Ammon's horn (tissue), 1 donor: ENCODE measurements around the gene ABCA3.

Experiments
- DNase-seq: peaks from one replicate; pipeline ENCODE4 v3.0.0-alpha.2; 2016; ENCODE audit warnings: low spot score

Gene ABCA3

DNA sequence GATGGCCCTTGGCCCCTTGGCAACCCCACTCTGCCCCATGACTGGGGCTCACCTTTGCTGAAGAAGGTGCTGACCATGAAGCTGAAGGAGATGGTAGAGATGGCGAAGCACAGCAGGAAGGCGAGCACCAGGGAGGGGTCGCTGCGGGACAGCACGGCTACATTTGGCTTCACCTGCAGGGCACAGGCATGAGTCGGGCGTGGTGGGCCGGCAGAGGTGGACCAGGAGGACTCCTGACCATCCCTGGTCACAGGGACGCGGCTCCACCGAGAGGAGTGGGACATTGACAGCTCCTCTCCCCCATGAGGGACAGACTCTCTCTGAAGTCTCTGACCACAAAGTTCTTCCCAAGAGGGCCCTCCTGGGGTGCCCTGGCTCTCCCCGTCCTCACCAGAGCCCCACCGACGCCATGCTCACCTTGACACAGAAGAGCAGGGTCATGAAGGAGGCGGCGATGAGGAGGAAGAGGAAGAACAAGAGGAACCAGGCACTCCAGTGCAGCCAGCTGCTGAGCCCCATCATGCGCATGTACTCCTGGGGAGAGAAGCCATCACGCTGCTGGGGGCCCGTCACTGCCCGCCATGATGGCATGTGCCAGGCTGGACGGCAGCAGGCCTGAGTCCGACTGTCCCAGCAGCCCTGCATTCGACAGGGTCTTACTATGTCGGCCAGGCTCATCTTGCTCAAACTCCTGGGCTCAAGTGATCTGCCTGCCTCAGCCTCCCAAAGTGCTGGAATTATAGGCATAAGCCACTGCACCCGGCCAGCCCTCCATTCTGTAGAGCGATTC is 23.1 kb downstream of the ABCA3 start:
- no peak for DNase-seq

- DNase-seq = no peak
Observed at GRCh38 chr16:2308089-2308962, 32.2 kb downstream of the ABCA3 start.

DNA sequence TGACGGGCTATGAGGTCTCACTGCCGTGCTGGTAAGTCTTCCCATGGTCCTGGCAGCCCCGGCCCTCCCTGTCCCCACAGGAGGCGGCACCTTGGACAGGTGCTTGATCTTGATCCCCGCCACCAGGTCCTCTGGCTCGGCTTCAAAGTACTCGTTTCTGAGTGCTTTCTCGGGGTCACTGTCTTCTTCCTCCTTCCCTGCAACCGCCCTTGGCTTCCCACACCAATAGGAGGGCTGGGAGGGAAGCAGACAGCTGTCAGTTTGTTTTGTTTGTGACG is 40.7 kb downstream of the ABCA3 start:
- DNase-seq = no peak

DNA sequence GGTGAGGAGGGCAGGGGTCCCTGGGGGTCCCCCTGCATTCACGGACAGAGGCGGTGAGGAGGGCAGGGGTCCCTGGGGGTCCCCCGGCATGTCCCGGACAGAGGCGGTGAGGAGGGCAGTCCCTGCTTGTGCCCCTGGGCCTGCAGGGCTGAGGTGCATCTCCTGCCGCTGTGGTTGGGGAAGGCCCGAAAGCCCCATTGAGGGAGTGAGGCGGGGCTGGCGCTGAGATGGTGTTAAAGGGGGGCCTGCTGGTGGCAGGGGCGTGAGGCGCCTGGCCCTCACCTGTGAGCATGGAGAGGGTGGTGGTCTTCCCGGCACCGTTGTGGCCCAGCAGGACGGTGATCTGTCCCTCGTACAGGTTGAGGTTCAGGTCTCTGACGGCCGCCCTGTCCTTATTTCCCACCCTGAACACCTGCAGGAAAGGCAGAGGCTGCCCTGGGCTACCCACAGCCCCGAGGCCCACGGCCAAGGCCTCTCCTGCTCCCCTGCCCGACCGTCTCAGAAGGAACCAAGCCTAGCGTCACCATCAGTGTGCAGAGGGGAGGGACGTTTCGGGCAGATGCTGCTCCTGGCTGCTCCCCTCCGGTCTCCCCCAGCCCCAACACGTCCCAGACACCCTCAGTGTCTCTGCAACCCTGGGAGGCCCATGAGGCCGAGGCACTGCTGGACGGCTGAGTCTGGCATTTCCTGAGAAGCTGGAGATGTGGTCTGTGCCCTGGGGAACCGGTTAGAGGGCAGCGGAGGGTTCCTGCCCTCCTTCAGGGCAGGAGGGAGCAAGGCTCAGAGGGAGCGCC is 41.2 kb downstream of the ABCA3 start:
- DNase-seq = no peak

DNA sequence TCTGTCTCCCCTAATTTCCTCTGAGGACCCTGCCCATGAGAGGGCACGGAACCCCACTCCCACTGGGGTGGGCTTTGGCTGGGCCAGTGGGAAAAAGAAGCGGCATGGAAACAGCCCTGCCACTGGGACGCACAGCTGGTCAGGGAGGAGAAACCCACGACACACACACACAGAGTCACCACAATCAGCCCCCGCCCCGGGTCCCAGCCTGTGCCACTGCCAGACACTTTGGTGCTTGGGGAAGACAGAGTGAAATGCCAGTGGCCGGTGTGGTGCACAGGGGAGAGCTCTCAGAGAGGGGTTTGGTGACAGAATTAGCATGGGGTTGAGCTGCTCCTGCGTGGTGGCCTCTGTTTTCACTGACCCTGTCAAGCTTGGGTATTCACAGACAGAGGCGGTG is 41.9 kb downstream of the ABCA3 start:
- DNase-seq = no peak

DNA sequence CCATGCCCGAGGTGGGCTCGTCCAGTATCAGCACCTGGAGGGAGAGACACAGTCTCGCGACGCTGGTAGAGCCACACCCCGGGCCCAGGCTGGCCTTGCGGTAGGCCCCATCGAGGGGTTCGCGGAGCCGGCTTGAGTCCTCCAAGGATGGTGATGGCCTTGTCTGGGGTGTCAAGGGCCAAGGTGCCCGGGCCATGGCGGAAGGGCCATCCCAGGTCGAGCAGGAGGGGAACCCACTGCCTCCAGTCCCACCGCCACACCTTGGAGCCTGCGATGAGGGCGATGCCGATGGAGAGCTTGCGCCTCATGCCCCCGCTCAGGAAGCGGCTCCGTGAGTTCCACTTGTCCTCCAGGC is 43.0 kb downstream of the ABCA3 start:
- no peak for DNase-seq

- no peak for DNase-seq
Observed at GRCh38 chr16:2296661-2297505, 43.6 kb downstream of the ABCA3 start.

- peak; percentile 81 for DNase-seq
Observed at GRCh38 chr16:2295056-2295798, 45.3 kb downstream of the ABCA3 start.

- DNase-seq = no peak
Observed at GRCh38 chr16:2292221-2292620, 48.3 kb downstream of the ABCA3 start.

- no peak for DNase-seq
Observed at GRCh38 chr16:2289282-2289681, 51.2 kb downstream of the ABCA3 start.

GRCh38 chr16:2288726-2289125 is 51.8 kb downstream of the ABCA3 start:
- DNase-seq = no peak

GRCh38 chr16:2287916-2288547 is 52.5 kb downstream of the ABCA3 start:
- no peak for DNase-seq

GRCh38 chr16:2286550-2286949 is 54.0 kb downstream of the ABCA3 start:
- no peak for DNase-seq

DNA sequence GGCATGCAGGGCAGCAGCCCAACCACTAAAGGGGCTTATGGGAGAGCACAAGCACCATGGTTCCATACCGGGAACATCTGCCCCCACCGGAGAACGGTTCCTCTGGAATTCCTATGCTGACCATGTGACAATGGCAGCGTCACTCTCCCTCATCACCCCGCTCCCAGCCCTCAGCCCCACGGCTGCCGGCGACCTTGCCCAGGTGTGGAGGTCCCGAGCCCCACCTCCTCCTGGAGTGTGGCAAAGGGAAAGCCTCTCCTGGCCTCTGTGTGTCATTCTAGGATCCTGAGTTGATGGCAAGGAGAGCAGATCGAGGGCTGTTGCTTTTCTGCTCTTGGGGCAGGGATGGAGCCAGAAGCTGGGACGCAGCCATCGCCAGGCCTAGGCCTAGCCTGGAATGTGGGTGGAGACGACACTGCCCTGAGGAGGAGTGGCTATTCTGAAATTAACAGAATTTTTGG is 54.8 kb downstream of the ABCA3 start:
- DNase-seq = no peak

DNA sequence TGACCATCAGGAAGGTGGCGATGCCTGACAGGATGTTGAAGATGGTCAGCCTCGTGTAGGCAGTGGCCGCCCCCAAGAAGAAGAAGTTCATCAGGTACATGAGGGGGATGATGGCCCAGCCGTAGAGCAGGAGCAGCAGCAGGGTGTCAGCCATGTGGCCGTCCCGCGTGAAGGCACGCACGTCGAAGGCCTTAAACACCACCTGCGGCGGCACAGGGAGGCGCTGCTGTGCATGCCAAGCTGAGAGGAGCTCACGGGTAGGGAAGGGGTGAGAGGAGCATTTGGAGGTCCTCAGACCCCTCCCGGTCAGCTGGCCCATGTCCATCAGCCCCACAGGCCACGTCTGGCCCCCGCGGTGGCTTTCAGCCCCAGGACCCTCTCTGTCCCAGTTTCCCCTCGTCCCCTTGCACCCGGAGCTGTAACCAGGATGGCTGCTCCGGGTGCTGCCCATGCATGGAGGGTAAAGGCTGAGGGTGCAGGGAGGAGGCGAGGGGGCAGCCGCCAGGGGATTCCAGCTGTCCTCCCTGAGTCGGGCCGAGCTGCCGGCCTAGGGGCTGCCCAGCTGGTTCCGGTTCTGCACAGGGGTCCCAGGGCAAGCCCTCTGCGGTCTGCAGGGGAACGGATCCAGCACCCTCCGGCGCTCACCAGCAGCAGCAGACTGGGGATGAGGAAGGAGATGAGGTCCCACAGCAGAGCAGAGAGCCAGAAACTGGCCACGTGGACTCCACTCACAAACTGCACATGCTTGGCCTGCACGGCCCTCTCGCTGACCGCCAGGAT is 55.5 kb downstream of the ABCA3 start:
- no peak for DNase-seq

GRCh38 chr16:2284001-2284770 is 56.3 kb downstream of the ABCA3 start:
- no peak for DNase-seq

DNA sequence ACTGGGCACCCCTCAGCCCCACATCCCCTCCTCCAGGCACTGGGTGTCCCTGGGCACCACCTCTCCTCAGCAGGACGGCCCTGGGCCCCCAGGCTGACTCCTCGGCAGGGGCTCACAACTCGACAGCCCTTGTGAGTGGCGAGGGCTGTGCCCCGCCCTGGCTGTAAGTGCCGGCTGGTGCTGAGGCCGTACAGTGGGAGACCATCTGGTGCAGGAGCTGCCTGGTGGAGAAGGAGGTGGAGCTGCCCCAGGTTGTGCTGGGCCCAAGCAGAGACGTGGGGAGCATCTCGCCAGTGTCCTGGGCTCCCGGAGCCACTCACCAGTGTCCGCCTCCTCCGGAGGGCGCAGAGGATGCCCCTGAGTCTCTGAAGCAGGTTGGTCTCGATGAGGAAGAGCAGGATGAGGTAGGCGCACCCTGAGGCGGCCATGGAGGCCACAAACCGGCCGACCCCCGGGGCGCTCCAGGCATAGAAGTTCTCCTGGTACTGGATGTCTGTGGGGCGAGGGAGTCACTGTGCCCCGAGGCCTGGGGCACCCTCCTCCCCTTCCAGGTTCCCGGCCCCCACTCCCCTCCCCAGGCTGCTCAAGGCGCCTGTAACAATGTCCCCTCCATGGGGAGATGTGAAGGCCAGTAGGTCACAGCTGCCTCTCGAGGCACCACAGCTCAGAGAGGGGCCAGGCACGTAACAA is 57.5 kb downstream of the ABCA3 start:
- no peak for DNase-seq

- DNase-seq = no peak
Observed at GRCh38 chr16:2282262-2282661, 58.3 kb downstream of the ABCA3 start.
